ENCODE measurements around the gene KRT72. TPM values are rescaled to one million over a fixed set of nuclear protein-coding genes. Genes with fewer than 3 reads are reported as not detected.

KRT72 gene
- total and polyA plus RNA-seq, 4 donors = not detected

GRCh38 chr12:52632656-52633055 is 31.4 kb upstream of the KRT72 start (continued):
- TF ChIP-seq ZBTB33 (IDR thresholded peaks at IDR 0.05) = no peak

- H3K9ac ChIP-seq (ENCODE audit: low read depth in 1 of 2, low read length in 2 of 2) = no peak overlapping the region
- H3K4me3 ChIP-seq (ENCODE audit: low read depth in 1 of 3, low read length in 3 of 3) = no peak overlapping the region
- no peak for TF ChIP-seq JUND (IDR thresholded peaks at IDR 0.05)
- no peak for TF ChIP-seq HNF4A (conservative IDR thresholded peaks at IDR 0.05)
- TF ChIP-seq MAX (IDR thresholded peaks at IDR 0.05) = no peak
- no peak for TF ChIP-seq GABPA (IDR thresholded peaks at IDR 0.05 in 1 of 2, conservative IDR thresholded peaks at IDR 0.05 in 1 of 2)
- H3K27me3 ChIP-seq (ENCODE audit: control insufficient read depth in 4 of 4, insufficient read depth in 4 of 4, low read length in 3 of 4) = no peaks in the 10 kb centered on the region
- 88% methylated on average over 6 of the region's 6 CpGs for WGBS
- no peaks in the 10 kb centered on the region for H3K4me1 ChIP-seq (ENCODE audit: control insufficient read depth in 4 of 4, insufficient read depth in 4 of 4, low read length in 3 of 4)
- H3K27ac ChIP-seq (ENCODE audit: low read depth in 1 of 2, low read length in 2 of 2) = no peak overlapping the region
- no peaks in the 10 kb centered on the region for H3K9me3 ChIP-seq (ENCODE audit: control insufficient read depth in 4 of 4, low read length in 3 of 4)
- H3K36me3 ChIP-seq (ENCODE audit: control insufficient read depth in 4 of 4, insufficient read depth in 3 of 4, low read depth in 1 of 4, low read length in 3 of 4) = no peaks in the 10 kb centered on the region
- DNase-seq (ENCODE audit: low spot score) = no peak
These were observed 30.6 kb upstream of the KRT72 start for GRCh38 chr12:52631676-52632459.

GRCh38 chr12:52631264-52631663 is 30.0 kb upstream of the KRT72 start:
- peak; percentile 19 for DNase-seq (ENCODE audit: low spot score)
- Histone ChIP-seq H3K27me3 (ENCODE audit: control insufficient read depth in 4 of 4, insufficient read depth in 4 of 4, low read length in 3 of 4) (peaks cover 0 to 3% (median 0%) of the 10 kb centered on the region in 4 donors), H3K27ac (ENCODE audit: low read depth in 1 of 2, low read length in 2 of 2) (no peak overlapping the region), H3K4me3 (ENCODE audit: low read depth in 1 of 3, low read length in 3 of 3) (no peak overlapping the region), H3K36me3 (ENCODE audit: control insufficient read depth in 4 of 4, insufficient read depth in 3 of 4, low read depth in 1 of 4, low read length in 3 of 4) (no peaks in the 10 kb centered on the region), H3K4me1 (ENCODE audit: control insufficient read depth in 4 of 4, insufficient read depth in 4 of 4, low read length in 3 of 4) (no peaks in the 10 kb centered on the region), H3K9ac (ENCODE audit: low read depth in 1 of 2, low read length in 2 of 2) (no peak overlapping the region), H3K9me3 (ENCODE audit: control insufficient read depth in 4 of 4, low read length in 3 of 4) (no peaks in the 10 kb centered on the region)
- WGBS = 55% methylated on average over 4 of the region's 4 CpGs
- no peak for TF ChIP-seq NR2F2 (IDR thresholded peaks at IDR 0.05)
- TF ChIP-seq CTCF (IDR thresholded peaks at IDR 0.05; ENCODE audit: low read depth, low read length, missing input control) = no peak
- no peak for TF ChIP-seq GABPA (IDR thresholded peaks at IDR 0.05 in 1 of 2, conservative IDR thresholded peaks at IDR 0.05 in 1 of 2)
- no peak for TF ChIP-seq FOXA1 (IDR thresholded peaks at IDR 0.05)
- no peak for TF ChIP-seq FOXA2 (IDR thresholded peaks at IDR 0.05)
- TF ChIP-seq RAD21 (IDR thresholded peaks at IDR 0.05) = no peak
- no peak for TF ChIP-seq JUND (IDR thresholded peaks at IDR 0.05)
- TF ChIP-seq REST (IDR thresholded peaks at IDR 0.05) = no peak
- no peak for TF ChIP-seq HNF4A (conservative IDR thresholded peaks at IDR 0.05)
- TF ChIP-seq HNF4G (IDR thresholded peaks at IDR 0.05) = no peak
- TF ChIP-seq TAF1 (conservative IDR thresholded peaks at IDR 0.05) = no peak
- no peak for TF ChIP-seq ATF3 (IDR thresholded peaks at IDR 0.05)
- no peak for TF ChIP-seq SP1 (IDR thresholded peaks at IDR 0.05)
- no peak for TF ChIP-seq YY1 (IDR thresholded peaks at IDR 0.05)
- no peak for TF ChIP-seq MAX (IDR thresholded peaks at IDR 0.05)
- no peak for TF ChIP-seq RXRA (IDR thresholded peaks at IDR 0.05)
- no peak for TF ChIP-seq ZBTB33 (IDR thresholded peaks at IDR 0.05)
- TF ChIP-seq EGR1 (IDR thresholded peaks at IDR 0.05; ENCODE audit: low read depth in 2 of 2) = no peak

Data from liver (tissue), 9 donors.